Gastroesophageal sphincter (tissue), 4 donors: ENCODE results near the gene KRTAP5-1. TPM values are rescaled to one million over a fixed set of nuclear protein-coding genes. Genes with fewer than 3 reads are reported as not detected.
"Not testable (repeated sequence)": the region's sequence is repeated elsewhere in the genome, so short reads cannot be mapped to it uniquely, and the experiment has no call there.

Source experiments
- ATAC-seq: fragments of 150-250 bp; one replicate; pipeline ENCODE4 v1.9.1; 2016; ENCODE audit warnings: mild to moderate bottlenecking, moderate library complexity
- H3K27ac ChIP-seq, 4 donors: fragments of 200-600 bp; sonication (generic) in 3 of 4; 1 replicate in 3 of 4; 2 replicates in 1 of 4; pipeline ENCODE4 v1.5.1; 2016 to 2019
- H3K27me3 ChIP-seq: fragments of 200-600 bp; sonication (generic); one replicate; pipeline ENCODE4 v1.5.1; 2019
- H3K36me3 ChIP-seq, 2 donors: fragments of 200-600 bp; sonication (generic); one replicate each; pipeline ENCODE4 v1.5.1; 2019; ENCODE audit warnings: control low read depth in 1 of 2
- H3K4me1 ChIP-seq, 3 donors: fragments of 200-600 bp; sonication (generic); 1 replicate in 2 of 3; 2 replicates in 1 of 3; pipeline ENCODE4 v1.5.1; 2016 to 2019; ENCODE audit warnings: control low read depth in 2 of 3
- H3K4me3 ChIP-seq, 2 donors: fragments of 200-600 bp; sonication (generic); one replicate each; pipeline ENCODE4 v1.5.1; 2019; ENCODE audit warnings: mild to moderate bottlenecking in 1 of 2, moderate library complexity in 1 of 2
- H3K9me3 ChIP-seq, 3 donors: fragments of 200-600 bp; sonication (generic); one replicate each; pipeline ENCODE4 v1.5.1; 2017 to 2019; ENCODE audit warnings: control low read depth in 2 of 3
- EP300 ChIP-seq: sonication (generic); formaldehyde crosslinking; IDR thresholded peaks from one replicate; pipeline ENCODE4 v1.6.1; 2017; ENCODE audit warnings: antibody characterized with exemption, mild to moderate bottlenecking
- POLR2A ChIP-seq, 2 donors: fragments of 450-650 bp; IDR thresholded peaks; one replicate each; pipeline ENCODE4 v1.6.1; 2017; ENCODE audit warnings: antibody characterized with exemption in 2 of 2, mild to moderate bottlenecking in 2 of 2, moderate library complexity in 1 of 2
- POLR2AphosphoS5 ChIP-seq: sonication (generic); formaldehyde crosslinking; IDR thresholded peaks from one replicate; pipeline ENCODE4 v1.6.1; 2017; ENCODE audit warnings: antibody characterized with exemption
- WGBS, 2 donors: methylation state at CpG; one replicate each; pipeline ENCODE4 v1.1.5; 2018; ENCODE audit warnings: low coverage in 1 of 2; 5-methylcytosine and 5-hydroxymethylcytosine counted together
- total RNA-seq, 4 donors: library from RNA; depleted of rRNA; stranded (reverse); fragments of >200 nt; gene quantifications; one replicate each; pipeline ENCODE4 v1.1.0, GENCODE V29; 2016
- TF ChIP-seq, protein P1 (sequence below), 4 experiments: fragments of 200-600 bp in 2 of 4; fragments of 450-650 bp in 2 of 4; sonication (generic) in 1 of 4; IDR thresholded peaks; one replicate each; pipeline ENCODE4 v1.5.1; 2017 to 2019; ENCODE audit warnings: antibody characterized with exemption in 4 of 4, mild to moderate bottlenecking in 2 of 4, moderate library complexity in 2 of 4

The KRTAP5-1 gene
- total RNA-seq, 4 donors from 2014 or later, result not detected

DNA sequence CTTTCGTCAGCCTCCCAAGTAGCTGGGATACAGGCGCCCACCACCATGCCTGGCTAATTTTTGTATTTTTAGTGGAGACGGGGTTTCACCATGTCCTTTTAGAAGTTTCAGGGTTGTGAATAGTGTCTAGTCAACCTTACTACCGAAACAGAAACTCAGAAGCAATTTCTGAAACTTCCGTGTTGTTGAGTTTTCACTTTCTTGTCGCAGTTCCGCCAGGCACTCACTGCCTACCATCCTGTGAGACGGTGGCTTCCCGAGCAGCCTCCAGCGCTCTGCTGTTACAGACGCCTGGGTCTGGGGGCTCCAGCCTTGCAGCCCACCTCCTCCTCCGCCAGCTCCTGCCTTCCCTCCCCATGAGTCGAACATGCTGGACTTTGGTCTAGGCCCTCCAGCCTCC is 20.8 kb upstream of the KRTAP5-1 start:
- 76 to 83% methylated on average over 6 to 7 of the region's 13 CpGs for WGBS, 2 donors
- ATAC-seq, H3K9me3 ChIP-seq, H3K4me3 ChIP-seq, H3K36me3 ChIP-seq, H3K27ac ChIP-seq, H3K4me1 ChIP-seq: not testable (repeated sequence)
- peaks cover 74% of the 10 kb centered on the region for H3K27me3 ChIP-seq

DNA sequence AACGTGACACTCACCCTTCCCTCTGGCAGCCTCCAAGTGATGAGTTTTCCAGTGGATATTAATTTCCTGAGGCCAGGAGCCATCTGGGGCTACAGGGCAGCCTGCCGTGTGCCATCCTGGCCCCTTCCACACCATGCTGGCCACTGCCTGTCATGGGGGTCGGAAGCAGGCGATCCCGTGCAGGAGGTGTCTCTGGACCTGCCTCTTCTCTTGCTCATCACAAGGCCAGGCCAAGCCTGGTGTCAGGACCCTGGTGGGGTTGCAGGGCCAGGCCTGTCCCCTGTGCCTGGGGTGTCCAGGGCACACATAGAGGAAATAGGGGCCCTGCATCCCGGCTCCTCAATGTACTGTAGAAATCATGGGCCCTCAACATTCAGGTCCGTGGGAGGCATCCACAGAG is 19.6 kb upstream of the KRTAP5-1 start:
- WGBS, 2 donors, result 100% methylated on average over 1 of the region's 7 CpGs; no CpG with 5 or more reads in 1 of the 2 donors
- no peaks in the 10 kb centered on the region for H3K36me3 ChIP-seq

DNA sequence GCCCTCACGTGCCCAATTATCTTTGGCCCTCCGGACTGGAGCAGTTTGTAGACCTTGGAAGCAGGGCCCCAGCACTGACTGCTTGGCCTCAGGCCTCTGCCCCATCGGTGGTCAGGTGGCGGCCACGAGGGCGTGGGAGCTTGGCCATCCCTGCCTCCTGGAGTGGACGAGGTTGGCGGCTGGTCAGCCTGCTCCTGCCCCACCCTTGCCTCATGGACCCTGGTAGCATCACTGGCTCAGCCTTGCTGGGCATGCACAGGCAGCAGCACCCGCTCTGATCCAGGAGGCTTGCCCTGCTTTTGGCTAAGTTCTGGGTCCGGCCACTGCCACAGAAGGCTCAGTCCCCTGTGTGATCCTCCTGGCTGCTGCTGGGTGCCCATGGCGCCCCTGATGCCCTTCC is 19.1 kb upstream of the KRTAP5-1 start:
- no peaks in the 10 kb centered on the region for H3K4me1 ChIP-seq
- H3K4me3 ChIP-seq, result no peak overlapping the region
- no peak overlapping the region for H3K27ac ChIP-seq
- no peaks in the 10 kb centered on the region for H3K9me3 ChIP-seq
- no peak for ATAC-seq
- TF ChIP-seq, protein P1, sequence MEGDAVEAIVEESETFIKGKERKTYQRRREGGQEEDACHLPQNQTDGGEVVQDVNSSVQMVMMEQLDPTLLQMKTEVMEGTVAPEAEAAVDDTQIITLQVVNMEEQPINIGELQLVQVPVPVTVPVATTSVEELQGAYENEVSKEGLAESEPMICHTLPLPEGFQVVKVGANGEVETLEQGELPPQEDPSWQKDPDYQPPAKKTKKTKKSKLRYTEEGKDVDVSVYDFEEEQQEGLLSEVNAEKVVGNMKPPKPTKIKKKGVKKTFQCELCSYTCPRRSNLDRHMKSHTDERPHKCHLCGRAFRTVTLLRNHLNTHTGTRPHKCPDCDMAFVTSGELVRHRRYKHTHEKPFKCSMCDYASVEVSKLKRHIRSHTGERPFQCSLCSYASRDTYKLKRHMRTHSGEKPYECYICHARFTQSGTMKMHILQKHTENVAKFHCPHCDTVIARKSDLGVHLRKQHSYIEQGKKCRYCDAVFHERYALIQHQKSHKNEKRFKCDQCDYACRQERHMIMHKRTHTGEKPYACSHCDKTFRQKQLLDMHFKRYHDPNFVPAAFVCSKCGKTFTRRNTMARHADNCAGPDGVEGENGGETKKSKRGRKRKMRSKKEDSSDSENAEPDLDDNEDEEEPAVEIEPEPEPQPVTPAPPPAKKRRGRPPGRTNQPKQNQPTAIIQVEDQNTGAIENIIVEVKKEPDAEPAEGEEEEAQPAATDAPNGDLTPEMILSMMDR (IDR thresholded peaks at IDR 0.05), result no peak
- TF ChIP-seq POLR2AphosphoS5 (no peak), EP300 (no peak), POLR2A (IDR thresholded peaks at IDR 0.05) (no peak)
- WGBS, 2 donors, result 88 to 93% methylated on average over 2 to 8 of the region's 11 CpGs
- H3K27me3 ChIP-seq, result peaks cover 70% of the 10 kb centered on the region
- no peaks in the 10 kb centered on the region for H3K36me3 ChIP-seq

More for the DNA sequence above, 19.6 kb upstream of the KRTAP5-1 start:
- TF ChIP-seq, protein P1 (IDR thresholded peaks at IDR 0.05), result no peak
- no peak for TF ChIP-seq EP300
- TF ChIP-seq POLR2A (IDR thresholded peaks at IDR 0.05), result no peak
- no peak for TF ChIP-seq POLR2AphosphoS5
- Histone ChIP-seq H3K4me3 (no peak overlapping the region), H3K4me1 (no peaks in the 10 kb centered on the region), H3K27me3 (peaks cover 72% of the 10 kb centered on the region), H3K9me3 (no peaks in the 10 kb centered on the region), H3K27ac (no peak overlapping the region)
- ATAC-seq, result no peak

DNA sequence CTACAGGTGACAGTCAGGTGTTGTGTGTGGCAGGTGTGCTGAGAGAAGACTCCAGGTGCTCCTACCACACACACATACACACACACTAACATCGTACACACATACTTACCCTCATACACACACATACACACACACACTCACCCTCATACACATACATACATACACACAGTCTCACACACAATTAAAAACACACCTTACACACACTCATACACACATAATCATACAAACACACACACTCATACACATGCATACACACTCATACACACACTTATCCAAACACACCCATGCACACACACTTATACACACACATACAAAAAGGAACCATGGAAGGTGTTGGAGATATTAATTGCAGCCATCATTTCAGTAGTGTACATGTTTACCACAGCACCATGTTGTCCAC is 18.5 kb upstream of the KRTAP5-1 start:
- H3K36me3 ChIP-seq, result no peaks in the 10 kb centered on the region
- H3K4me1 ChIP-seq, result no peaks in the 10 kb centered on the region
- ATAC-seq, result no peak
- H3K9me3 ChIP-seq, result no peaks in the 10 kb centered on the region
- no peak overlapping the region for H3K27ac ChIP-seq
- TF ChIP-seq POLR2A (IDR thresholded peaks at IDR 0.05) (no peak), EP300 (no peak), POLR2AphosphoS5 (no peak)
- TF ChIP-seq, protein P1 (IDR thresholded peaks at IDR 0.05), result no peak
- no peak overlapping the region for H3K4me3 ChIP-seq
- H3K27me3 ChIP-seq, result peaks cover 70% of the 10 kb centered on the region
- 64 to 90% methylated on average over 1 of the region's 1 CpG for WGBS, 2 donors

DNA sequence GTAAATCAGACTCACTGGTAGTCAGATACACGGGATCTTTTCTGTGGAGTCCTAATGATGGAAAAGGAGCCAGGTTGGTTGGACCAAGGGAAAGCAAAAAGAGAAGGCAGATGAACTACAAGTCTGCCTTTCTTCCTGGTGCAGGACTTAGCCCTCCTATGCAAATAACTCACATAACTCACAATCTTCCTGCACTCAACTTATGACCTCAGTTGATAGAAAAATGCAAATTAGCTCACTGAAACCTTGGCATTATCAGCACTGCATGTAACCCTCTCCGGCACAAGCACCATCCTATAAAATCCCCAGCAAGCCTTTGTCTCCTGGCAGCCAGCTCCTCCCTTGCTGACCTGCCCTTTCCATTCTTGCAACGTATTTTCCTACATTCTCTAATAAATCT is 16.6 kb upstream of the KRTAP5-1 start:
- WGBS, 2 donors, result 57 to 58% methylated on average over 2 to 3 of the region's 3 CpGs
- H3K27me3 ChIP-seq, result peaks cover 72% of the 10 kb centered on the region
- ATAC-seq, H3K36me3 ChIP-seq, H3K4me3 ChIP-seq, H3K9me3 ChIP-seq, H3K27ac ChIP-seq, H3K4me1 ChIP-seq: not testable (repeated sequence)

DNA sequence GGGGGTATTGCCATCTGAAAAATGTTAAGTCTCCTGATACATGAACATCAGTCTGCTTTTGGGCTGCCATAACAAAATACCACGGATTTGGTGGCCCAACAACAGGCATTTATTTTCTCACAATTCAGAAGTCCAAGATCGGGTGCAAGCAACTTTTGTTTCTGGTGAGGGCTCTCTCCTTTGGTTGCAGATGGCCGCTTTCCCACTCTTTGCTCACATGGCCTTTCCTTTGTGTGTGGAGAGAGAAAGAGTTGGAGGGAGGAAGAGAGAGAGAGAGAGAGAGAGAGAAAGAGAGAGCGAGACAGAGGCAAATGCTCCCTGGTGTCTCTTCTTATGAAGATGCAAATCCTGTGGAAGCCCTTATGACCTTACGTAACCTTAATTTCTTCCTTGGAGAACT is 15.5 kb upstream of the KRTAP5-1 start:
- peaks cover 75% of the 10 kb centered on the region for H3K27me3 ChIP-seq
- no peak overlapping the region for H3K4me3 ChIP-seq
- H3K36me3 ChIP-seq, result no peaks in the 10 kb centered on the region
- no peak overlapping the region for H3K27ac ChIP-seq
- no peak for TF ChIP-seq POLR2A (IDR thresholded peaks at IDR 0.05)
- TF ChIP-seq POLR2AphosphoS5, result no peak
- TF ChIP-seq, protein P1 (IDR thresholded peaks at IDR 0.05), result no peak
- TF ChIP-seq EP300, result no peak
- no peaks in the 10 kb centered on the region for H3K4me1 ChIP-seq
- H3K9me3 ChIP-seq, result no peaks in the 10 kb centered on the region
- ATAC-seq, result no peak
- WGBS, 2 donors, result 63 to 80% methylated on average over 2 to 5 of the region's 5 CpGs
